NCI-H345 treated with DMSO at 0.1 percent for 48 hours (cell line): Measurements from ENCODE around the gene KRTAP9-2.
"Not testable (repeated sequence)": the region's sequence is repeated elsewhere in the genome, so short reads cannot be mapped to it uniquely, and the experiment has no call there.

Experiments
- DNase-seq: peaks from one replicate; lab custom pipeline; 2025; ENCODE audit not compliant: unreplicated experiment; lab: John Stamatoyannopoulos, UW

The KRTAP9-2 gene

GRCh38 chr17:41226598-41227095 is at the start of gene KRTAP9-2:
Gene KRTAP9-2 (plus strand): TSS chr17:41226648. CDS start chr17:41226655, 7 bp downstream.
- DNase-seq: not testable (repeated sequence)

GRCh38 chr17:41176744-41177387 is 49.6 kb upstream of the KRTAP9-2 start:
- DNase-seq: no peak

GRCh38 chr17:41177727-41178271 is 48.6 kb upstream of the KRTAP9-2 start, which contains the start of gene KRTAP4-2:
Gene KRTAP4-2 (minus strand): TSS chr17:41178221. CDS start chr17:41178164, 57 bp downstream.
- DNase-seq: no peak

GRCh38 chr17:41178341-41178740 is 48.1 kb upstream of the KRTAP9-2 start:
- DNase-seq: no peak

GRCh38 chr17:41178843-41179616 is 47.4 kb upstream of the KRTAP9-2 start:
- DNase-seq: no peak

- no peak for DNase-seq
These were observed 41.9 kb upstream of the KRTAP9-2 start, which contains the start of gene KRTAP4-1 for GRCh38 chr17:41184480-41184961. Gene KRTAP4-1 (minus strand): TSS chr17:41184911. CDS start chr17:41184854, 57 bp downstream.

- DNase-seq: no peak
These were observed 41.4 kb upstream of the KRTAP9-2 start for GRCh38 chr17:41185001-41185400.

- no peak for DNase-seq
These were observed 39.6 kb upstream of the KRTAP9-2 start for GRCh38 chr17:41186872-41187271.

GRCh38 chr17:41189837-41190318 is 36.6 kb upstream of the KRTAP9-2 start, which contains the start of gene KRTAP9-1:
Gene KRTAP9-1 (plus strand): TSS chr17:41189887. CDS start chr17:41189887, 0 bp downstream.
- DNase-seq: not testable (repeated sequence)

GRCh38 chr17:41190328-41190727 is 36.1 kb upstream of the KRTAP9-2 start:
- DNase-seq: no peak

GRCh38 chr17:41196068-41196467 is 30.4 kb upstream of the KRTAP9-2 start:
- DNase-seq: no peak

GRCh38 chr17:41199421-41200078 is 26.9 kb upstream of the KRTAP9-2 start:
- no peak for DNase-seq

GRCh38 chr17:41211845-41212466 is 14.5 kb upstream of the KRTAP9-2 start:
- DNase-seq: peak; percentile 34

- peak; percentile 40 for DNase-seq
These were observed 13.8 kb upstream of the KRTAP9-2 start for GRCh38 chr17:41212524-41213169.

- DNase-seq: no peak
These were observed 10.8 kb upstream of the KRTAP9-2 start for GRCh38 chr17:41215681-41216080.

GRCh38 chr17:41223821-41224220 is 2.6 kb upstream of the KRTAP9-2 start:
- no peak for DNase-seq

- no peak for DNase-seq
These were observed 397 bp upstream of the KRTAP9-2 start for GRCh38 chr17:41226051-41226450.

GRCh38 chr17:41230094-41230493 is 3.6 kb downstream of the KRTAP9-2 start:
- no peak for DNase-seq

GRCh38 chr17:41231731-41232130 is 5.3 kb downstream of the KRTAP9-2 start:
- DNase-seq: no peak
